HEK293 (cell line): ENCODE data around the gene HNRNPM.
A peak's percentile ranks its signal among the peaks of the same experiment; 100 is the strongest.

Experiments
- ATF2 ChIP-seq: fragments of 450-650 bp; formaldehyde crosslinking; IDR thresholded peaks from 2 replicates; pipeline ENCODE4 v1.5.1; 2016; ENCODE audit warnings: missing biosample characterization, missing genetic modification characterization, low read depth
- FEZF1 ChIP-seq: fragments of 450-650 bp; formaldehyde crosslinking; IDR thresholded peaks from 2 replicates; pipeline ENCODE4 v1.5.1; 2016; ENCODE audit warnings: missing biosample characterization, missing genetic modification characterization
- KLF16 ChIP-seq: fragments of 450-650 bp; formaldehyde crosslinking; IDR thresholded peaks from 2 replicates; pipeline ENCODE4 v1.5.1; 2017; ENCODE audit warnings: missing biosample characterization, missing genetic modification characterization
- KLF8 ChIP-seq: fragments of 450-650 bp; formaldehyde crosslinking; IDR thresholded peaks from 2 replicates; pipeline ENCODE4 v1.5.1; 2016; ENCODE audit warnings: missing biosample characterization, missing genetic modification characterization
- KLF9 ChIP-seq: fragments of 450-650 bp; formaldehyde crosslinking; IDR thresholded peaks from 2 replicates; pipeline ENCODE4 v1.5.1; 2016; ENCODE audit warnings: missing biosample characterization, missing genetic modification characterization, low read depth
- PBX3 ChIP-seq: sonication (generic); formaldehyde crosslinking; IDR thresholded peaks from 2 replicates; pipeline ENCODE4 v1.8.1; 2022; ENCODE audit warnings: mild to moderate bottlenecking, moderate library complexity, missing genetic modification reagents
- PRDM10 ChIP-seq: fragments of 450-650 bp; formaldehyde crosslinking; IDR thresholded peaks from 2 replicates; pipeline ENCODE4 v1.5.1; 2016; ENCODE audit warnings: missing biosample characterization, missing genetic modification characterization
- TRIM28 ChIP-seq: IDR thresholded peaks from 2 replicates; pipeline ENCODE4 v1.6.1; 2011; ENCODE audit warnings: low read length, control low read depth, borderline replicate concordance
- ZBTB44 ChIP-seq: fragments of 450-650 bp; IDR thresholded peaks from 2 replicates; pipeline ENCODE4 v1.5.1; 2018; ENCODE audit warnings: missing biosample characterization, mild to moderate bottlenecking, missing genetic modification characterization
- ZBTB8A ChIP-seq: fragments of 450-650 bp; formaldehyde crosslinking; IDR thresholded peaks from 2 replicates; pipeline ENCODE4 v1.5.1; 2016; ENCODE audit warnings: missing biosample characterization, missing genetic modification characterization
- ZNF112 ChIP-seq: fragments of 450-650 bp; formaldehyde crosslinking; IDR thresholded peaks from 2 replicates; pipeline ENCODE4 v1.5.0; 2017; ENCODE audit warnings: missing biosample characterization, missing genetic modification characterization
- ZNF169 ChIP-seq: fragments of 450-650 bp; formaldehyde crosslinking; IDR thresholded peaks from 2 replicates; pipeline ENCODE4 v1.5.1; 2016; ENCODE audit warnings: missing biosample characterization, missing genetic modification characterization
- ZNF335 ChIP-seq: fragments of 450-650 bp; formaldehyde crosslinking; conservative IDR thresholded peaks from 2 replicates; pipeline ENCODE4 v1.5.1; 2016; ENCODE audit warnings: missing biosample characterization, missing genetic modification characterization
- ZNF341 ChIP-seq: fragments of 450-650 bp; formaldehyde crosslinking; IDR thresholded peaks from 2 replicates; pipeline ENCODE4; 2016; ENCODE audit warnings: low read depth, missing biosample characterization, missing genetic modification characterization
- ZNF366 ChIP-seq: fragments of 450-650 bp; formaldehyde crosslinking; conservative IDR thresholded peaks from 2 replicates; pipeline ENCODE4 v1.5.1; 2016; ENCODE audit warnings: missing biosample characterization, missing genetic modification characterization
- ZNF394 ChIP-seq: fragments of 450-650 bp; formaldehyde crosslinking; IDR thresholded peaks from 2 replicates; pipeline ENCODE4 v1.5.1; 2016; ENCODE audit warnings: missing biosample characterization, missing genetic modification characterization, mild to moderate bottlenecking, moderate library complexity, borderline replicate concordance
- ZNF514 ChIP-seq: fragments of 450-650 bp; formaldehyde crosslinking; IDR thresholded peaks from 2 replicates; pipeline ENCODE4 v1.5.1; 2016; ENCODE audit warnings: missing biosample characterization, missing genetic modification characterization
- ZNF529 ChIP-seq: fragments of 450-650 bp; formaldehyde crosslinking; IDR thresholded peaks from 2 replicates; pipeline ENCODE4 v1.5.1; 2017; ENCODE audit warnings: missing genetic modification characterization, missing biosample characterization; ENCODE audit not compliant: insufficient replicate concordance
- ZNF548 ChIP-seq: fragments of 450-650 bp; formaldehyde crosslinking; IDR thresholded peaks from 2 replicates; pipeline ENCODE4 v1.5.1; 2016; ENCODE audit warnings: missing biosample characterization, missing genetic modification characterization
- ZNF777 ChIP-seq: fragments of 450-650 bp; formaldehyde crosslinking; IDR thresholded peaks from 2 replicates; pipeline ENCODE4 v1.5.1; 2017; ENCODE audit warnings: missing biosample characterization, missing genetic modification characterization, borderline replicate concordance
- ZNF791 ChIP-seq: fragments of 450-650 bp; formaldehyde crosslinking; IDR thresholded peaks from 2 replicates; pipeline ENCODE4 v1.5.1; 2016; ENCODE audit warnings: missing biosample characterization, missing genetic modification characterization
- ZSCAN16 ChIP-seq: fragments of 450-650 bp; formaldehyde crosslinking; IDR thresholded peaks from 2 replicates; pipeline ENCODE4 v1.5.1; 2016; ENCODE audit warnings: missing biosample characterization, missing genetic modification characterization
- ZXDB ChIP-seq: fragments of 450-650 bp; formaldehyde crosslinking; IDR thresholded peaks from 2 replicates; pipeline ENCODE4 v1.5.1; 2016; ENCODE audit warnings: missing biosample characterization, missing genetic modification characterization
- TF ChIP-seq, protein P1 (sequence below): fragments of 450-650 bp; formaldehyde crosslinking; IDR thresholded peaks from 2 replicates; pipeline ENCODE4 v1.5.1; 2016; ENCODE audit warnings: missing biosample characterization, missing genetic modification characterization
- TF ChIP-seq, protein P2 (sequence below): fragments of 450-650 bp; formaldehyde crosslinking; IDR thresholded peaks from 2 replicates; pipeline ENCODE4 v1.5.1; 2016; ENCODE audit warnings: missing biosample characterization, missing genetic modification characterization

Gene HNRNPM

DNA sequence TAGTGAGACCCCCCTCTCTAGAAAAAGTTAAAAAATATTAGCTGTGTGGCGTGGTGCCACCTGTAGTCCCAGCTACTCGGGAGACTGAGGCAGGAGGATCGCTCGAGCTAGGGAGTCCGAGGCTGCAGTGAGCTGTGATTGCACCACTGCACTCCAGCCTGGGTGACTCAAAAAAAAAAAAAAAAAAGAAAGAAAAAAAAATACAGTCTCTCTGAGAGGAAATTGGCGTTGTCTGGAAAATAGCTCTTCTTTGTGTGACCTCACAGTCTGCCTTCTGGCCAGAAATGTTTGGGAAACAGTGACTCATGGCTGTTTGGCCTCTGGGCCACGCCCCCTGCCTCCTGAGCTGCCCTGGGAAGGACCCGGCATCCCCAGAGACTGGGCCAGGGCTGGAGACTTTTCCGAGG lies 21.0 kb upstream of the HNRNPM start (continued):
- peak; percentile 29; the same call in 1 of the 2 replicates for TF ChIP-seq ZXDB (tag by site-specific recombination)
- TF ChIP-seq ZBTB44, result no peak
- 0 out of 2 replicates have a peak, but pooled peaks have one; percentile 72 for TF ChIP-seq KLF8 (tag by site-specific recombination)
- no peak for TF ChIP-seq ZNF529
- no peak for TF ChIP-seq PBX3 (CRISPR knock-in tag)
- TF ChIP-seq TRIM28, result no peak; the same call in 1 of the 2 replicates
- TF ChIP-seq ZNF777 (tag by site-specific recombination), result no peak
- peak; percentile 46; the same call in 1 of the 2 replicates for TF ChIP-seq ZNF335 (tag by site-specific recombination)
- no peak for TF ChIP-seq ZNF394 (tag by site-specific recombination)
- no peak for TF ChIP-seq ZNF112 (tag by site-specific recombination)
- no peak for TF ChIP-seq ZNF514 (tag by site-specific recombination)
- TF ChIP-seq, protein P1, sequence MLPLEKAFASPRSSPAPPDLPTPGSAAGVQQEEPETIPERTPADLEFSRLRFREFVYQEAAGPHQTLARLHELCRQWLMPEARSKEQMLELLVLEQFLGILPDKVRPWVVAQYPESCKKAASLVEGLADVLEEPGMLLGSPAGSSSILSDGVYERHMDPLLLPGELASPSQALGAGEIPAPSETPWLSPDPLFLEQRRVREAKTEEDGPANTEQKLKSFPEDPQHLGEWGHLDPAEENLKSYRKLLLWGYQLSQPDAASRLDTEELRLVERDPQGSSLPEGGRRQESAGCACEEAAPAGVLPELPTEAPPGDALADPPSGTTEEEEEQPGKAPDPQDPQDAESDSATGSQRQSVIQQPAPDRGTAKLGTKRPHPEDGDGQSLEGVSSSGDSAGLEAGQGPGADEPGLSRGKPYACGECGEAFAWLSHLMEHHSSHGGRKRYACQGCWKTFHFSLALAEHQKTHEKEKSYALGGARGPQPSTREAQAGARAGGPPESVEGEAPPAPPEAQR (tag by site-specific recombination), result no peak
- TF ChIP-seq ZNF791, result no peak
- peak; percentile 56 for TF ChIP-seq PRDM10 (tag by site-specific recombination)
- no peak for TF ChIP-seq ZSCAN16 (tag by site-specific recombination)
- no peak for TF ChIP-seq ZNF169 (tag by site-specific recombination)
- TF ChIP-seq FEZF1 (tag by site-specific recombination), result no peak
- peak; percentile 55 for TF ChIP-seq ATF2 (tag by site-specific recombination)
- TF ChIP-seq, protein P2, sequence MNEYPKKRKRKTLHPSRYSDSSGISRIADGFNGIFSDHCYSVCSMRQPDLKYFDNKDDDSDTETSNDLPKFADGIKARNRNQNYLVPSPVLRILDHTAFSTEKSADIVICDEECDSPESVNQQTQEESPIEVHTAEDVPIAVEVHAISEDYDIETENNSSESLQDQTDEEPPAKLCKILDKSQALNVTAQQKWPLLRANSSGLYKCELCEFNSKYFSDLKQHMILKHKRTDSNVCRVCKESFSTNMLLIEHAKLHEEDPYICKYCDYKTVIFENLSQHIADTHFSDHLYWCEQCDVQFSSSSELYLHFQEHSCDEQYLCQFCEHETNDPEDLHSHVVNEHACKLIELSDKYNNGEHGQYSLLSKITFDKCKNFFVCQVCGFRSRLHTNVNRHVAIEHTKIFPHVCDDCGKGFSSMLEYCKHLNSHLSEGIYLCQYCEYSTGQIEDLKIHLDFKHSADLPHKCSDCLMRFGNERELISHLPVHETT (tag by site-specific recombination), result peak; percentile 53; the same call in 1 of the 2 replicates
- peak; percentile 78 for TF ChIP-seq ZNF366 (tag by site-specific recombination)
- TF ChIP-seq KLF9 (tag by site-specific recombination), result peak; percentile 85
- no peak for TF ChIP-seq ZNF548 (tag by site-specific recombination)
- TF ChIP-seq ZNF341 (tag by site-specific recombination), result 0 out of 2 replicates have a peak, but pooled peaks have one; percentile 25
- TF ChIP-seq ZBTB8A (tag by site-specific recombination), result no peak
- peak; percentile 48; the same call in 1 of the 2 replicates for TF ChIP-seq KLF16
